HepG2 (cell line): Measurements from ENCODE around the gene HADHA. TPM values are rescaled to one million over a fixed set of nuclear protein-coding genes. Genes with fewer than 3 reads are reported as not detected.

Experiments
- ARID3A ChIP-seq: IDR thresholded peaks from 2 replicates; pipeline ENCODE4 v1.6.1; 2012; ENCODE audit warnings: low read depth, low read length, improper control_type of control experiment
- ATAD3A ChIP-seq: sonication (generic); formaldehyde crosslinking; IDR thresholded peaks from 2 replicates; pipeline ENCODE4 v1.4.0; 2020; ENCODE audit warnings: missing genetic modification reagents
- CENPT ChIP-seq: sonication (generic); formaldehyde crosslinking; IDR thresholded peaks from 2 replicates; pipeline ENCODE4 v1.8.0; 2022; ENCODE audit warnings: low read depth, mild to moderate bottlenecking, moderate library complexity, missing genetic modification reagents
- FIP1L1 ChIP-seq: fragments of 200-400 bp; formaldehyde crosslinking; IDR thresholded peaks from 2 replicates; pipeline ENCODE4 v1.6.1; 2018; ENCODE audit warnings: low read depth, mild to moderate bottlenecking, low read length, moderate library complexity, borderline replicate concordance; ENCODE audit not compliant: insufficient read depth
- HNRNPLL ChIP-seq: fragments of 200-400 bp; formaldehyde crosslinking; IDR thresholded peaks from 2 replicates; pipeline ENCODE4 v1.6.1; 2017; ENCODE audit warnings: mild to moderate bottlenecking, low read depth, low read length; ENCODE audit not compliant: poor library complexity, severe bottlenecking
- IKZF1 ChIP-seq: fragments of 450-650 bp; IDR thresholded peaks from 2 replicates; pipeline ENCODE4 v1.7.1; 2016
- IRF2 ChIP-seq: IDR thresholded peaks from 2 replicates; pipeline ENCODE4 v1.6.1; 2018; ENCODE audit warnings: missing genetic modification reagents, missing compliant biosample characterization
- KDM5A ChIP-seq: fragments of 200-600 bp; sonication (generic); IDR thresholded peaks from 2 replicates; pipeline ENCODE4 v1.7.0; 2018; ENCODE audit warnings: antibody characterized with exemption, mild to moderate bottlenecking, low read length, borderline replicate concordance
- NFRKB ChIP-seq: fragments of 450-650 bp; IDR thresholded peaks from 2 replicates; pipeline ENCODE4 v1.6.1; 2017
- PLRG1 ChIP-seq: fragments of 450-650 bp; conservative IDR thresholded peaks from 2 replicates; pipeline ENCODE4 v1.6.1; 2016
- RNF2 ChIP-seq: fragments of 450-650 bp; conservative IDR thresholded peaks from 2 replicates; pipeline ENCODE4 v1.6.1; 2016; ENCODE audit warnings: low read depth
- RXRA ChIP-seq: sonication (generic); formaldehyde crosslinking; IDR thresholded peaks from 2 replicates; pipeline ENCODE4 v1.5.1; 2020; ENCODE audit warnings: missing genetic modification reagents
- RXRB ChIP-seq: IDR thresholded peaks from 2 replicates; pipeline ENCODE4 v1.6.1; 2016; ENCODE audit warnings: borderline replicate concordance, missing genetic modification reagents, missing compliant biosample characterization
- SCMH1 ChIP-seq: sonication (generic); formaldehyde crosslinking; IDR thresholded peaks from 2 replicates; pipeline ENCODE4 v1.9.0; 2021; ENCODE audit warnings: missing genetic modification reagents, mild to moderate bottlenecking, borderline replicate concordance
- TEAD2 ChIP-seq: sonication (generic); formaldehyde crosslinking; IDR thresholded peaks from 2 replicates; pipeline ENCODE4 v1.9.0; 2021; ENCODE audit warnings: missing genetic modification reagents
- XRCC5 ChIP-seq: fragments of 200-400 bp; formaldehyde crosslinking; optimal IDR thresholded peaks from 2 replicates; pipeline ENCODE3; 2017; ENCODE audit warnings: mild to moderate bottlenecking, low read length
- ZNF235 ChIP-seq: sonication (generic); formaldehyde crosslinking; IDR thresholded peaks from 2 replicates; pipeline ENCODE4 v1.8.1; 2023; ENCODE audit warnings: mild to moderate bottlenecking, missing genetic modification reagents, borderline replicate concordance
- ZNF33B ChIP-seq: sonication (generic); formaldehyde crosslinking; IDR thresholded peaks from 2 replicates; pipeline ENCODE4 v1.5.1; 2020; ENCODE audit warnings: mild to moderate bottlenecking, missing genetic modification reagents
- ZNF407 ChIP-seq: sonication (generic); formaldehyde crosslinking; IDR thresholded peaks from one replicate; pipeline ENCODE4 v1.5.1; 2020; ENCODE audit warnings: mild to moderate bottlenecking, missing genetic modification reagents; ENCODE audit errors: not compliant biosample characterization
- ZNF562 ChIP-seq: sonication (generic); formaldehyde crosslinking; IDR thresholded peaks from 2 replicates; pipeline ENCODE4 v1.8.0; 2022; ENCODE audit warnings: missing genetic modification reagents, borderline replicate concordance
- polyA plus RNA-seq, 8 experiments: library from polyadenylated mRNA; depleted of rRNA in 3 of 8; stranded (reverse) in 7 of 8; unstranded in 1 of 8; fragments of >200 nt; fragmentation: Illumina TruSeq in 4 of 8; extraction: Trizol in 4 of 8; gene quantifications; 2 replicates each; pipeline versions ENCODE4 v1.2.1 to v1.2.3, GENCODE V29; 2011 to 2016; ENCODE audit warnings: low read depth in 4 of 8, missing spikeins in 1 of 8, mixed read lengths in 1 of 8; ENCODE audit not compliant: insufficient read depth in 1 of 8
- total RNA-seq, 5 experiments: library from RNA; depleted of rRNA; stranded (reverse); fragments of >200 nt; fragmentation: Illumina TruSeq; extraction: Trizol; gene quantifications; 2 replicates each; pipeline ENCODE4 v1.2.3, GENCODE V29; 2016; ENCODE audit warnings: low read depth in 1 of 5
- TF ChIP-seq, protein P1 (sequence below): sonication (generic); formaldehyde crosslinking; IDR thresholded peaks from 2 replicates; pipeline ENCODE4 v1.8.0; 2023; ENCODE audit warnings: mild to moderate bottlenecking, missing genetic modification reagents

Gene HADHA
- total and polyA plus RNA-seq, 2 of the 13 experiments (the other 11 are each of a cell fraction or from before 2014, with no cell fraction given), result 102 to 270 TPM

GRCh38 chr2:26238311-26238958, 6.0 kb downstream of the HADHA start (continued):
- no peak for TF ChIP-seq CENPT (CRISPR knock-in tag)
- TF ChIP-seq PLRG1, result no peak
- TF ChIP-seq, protein P1, sequence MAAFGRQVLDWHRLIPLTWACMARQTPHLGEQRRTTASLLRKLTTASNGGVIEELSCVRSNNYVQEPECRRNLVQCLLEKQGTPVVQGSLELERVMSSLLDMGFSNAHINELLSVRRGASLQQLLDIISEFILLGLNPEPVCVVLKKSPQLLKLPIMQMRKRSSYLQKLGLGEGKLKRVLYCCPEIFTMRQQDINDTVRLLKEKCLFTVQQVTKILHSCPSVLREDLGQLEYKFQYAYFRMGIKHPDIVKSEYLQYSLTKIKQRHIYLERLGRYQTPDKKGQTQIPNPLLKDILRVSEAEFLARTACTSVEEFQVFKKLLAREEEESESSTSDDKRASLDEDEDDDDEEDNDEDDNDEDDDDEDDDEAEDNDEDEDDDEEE (CRISPR knock-in tag), result no peak
- TF ChIP-seq XRCC5, result no peak
- TF ChIP-seq ZNF33B, result no peak
- no peak for TF ChIP-seq ARID3A
- peak; percentile 52; the same call in 1 of the 2 replicates for TF ChIP-seq IRF2 (CRISPR knock-in tag)
- TF ChIP-seq SCMH1, result no peak
- TF ChIP-seq ATAD3A (CRISPR knock-in tag), result no peak
- no peak for TF ChIP-seq FIP1L1
- no peak for TF ChIP-seq RNF2
- TF ChIP-seq RXRB, result peak; percentile 98
- no peak for TF ChIP-seq ZNF235 (CRISPR knock-in tag)
- TF ChIP-seq TEAD2 (CRISPR knock-in tag), result no peak
- TF ChIP-seq IKZF1, result no peak
- TF ChIP-seq ZNF407 (CRISPR knock-in tag), result no peak
- TF ChIP-seq ZNF562 (CRISPR knock-in tag), result no peak
- no peak for TF ChIP-seq NFRKB
- no peak for TF ChIP-seq HNRNPLL
- no peak for TF ChIP-seq KDM5A
- peak; percentile 55; the same call in 1 of the 2 replicates for TF ChIP-seq RXRA
